AG04449 (cell line): ENCODE results near the gene FAM117B.

Experiments used
- CTCF ChIA-PET: fragments of 350-600 bp; formaldehyde crosslinking; extraction: SDS; loops from one replicate; lab custom pipeline; 2021; ENCODE audit warnings: antibody characterized with exemption; lab: Yijun Ruan, JAX
- POLR2A ChIA-PET: fragments of 400-600, 350-600 bp; formaldehyde crosslinking; extraction: SDS; loops from one replicate; lab custom pipeline; 2020; ENCODE audit warnings: antibody characterized with exemption, inconsistent platforms; lab: Yijun Ruan, JAX
- DNase-seq: peaks from one replicate; pipeline ENCODE4 v3.0.0-alpha.2; 2010; ENCODE audit warnings: low read depth, low spot score
- H3K4me3 ChIP-seq: 2 replicates; pipeline ENCODE4 v1.5.1; 2011; ENCODE audit warnings: low read depth, mild to moderate bottlenecking, control low read depth, low read length
- CTCF ChIP-seq: IDR thresholded peaks from one replicate; pipeline ENCODE4 v1.5.1; 2011; ENCODE audit warnings: mild to moderate bottlenecking, moderate library complexity, low read length, control low read depth, inconsistent platforms; ENCODE audit not compliant: insufficient read depth; ENCODE audit errors: missing control alignments

Gene FAM117B

GRCh38 chr2:202643012-202643858, 8.5 kb downstream of the FAM117B start:
- POLR2A ChIA-PET: no interaction called here
- TF ChIP-seq CTCF: no peak
- no peak overlapping the region for H3K4me3 ChIP-seq

GRCh38 chr2:202652119-202652518, 17.4 kb downstream of the FAM117B start:
- no peak for DNase-seq
- POLR2A ChIA-PET: no interaction called here
- no peak for TF ChIP-seq CTCF
- CTCF ChIA-PET: no interaction called here
- H3K4me3 ChIP-seq: no peak overlapping the region

More at GRCh38 chr2:202643012-202643858, 8.5 kb downstream of the FAM117B start:
- DNase-seq: no peak
- CTCF ChIA-PET: no interaction called here

GRCh38 chr2:202653890-202654289, 19.1 kb downstream of the FAM117B start:
- TF ChIP-seq CTCF: no peak
- ChIA-PET POLR2A (no interaction called here), CTCF (no interaction called here)
- no peak for DNase-seq
- H3K4me3 ChIP-seq: no peak overlapping the region

- H3K4me3 ChIP-seq: no peak overlapping the region
- ChIA-PET CTCF (no interaction called here), POLR2A (no interaction called here)
- DNase-seq: no peak
- no peak for TF ChIP-seq CTCF
Observed at GRCh38 chr2:202657876-202658275, 23.1 kb downstream of the FAM117B start.

- H3K4me3 ChIP-seq: no peak overlapping the region
- no peak for TF ChIP-seq CTCF
- CTCF ChIA-PET: interaction anchor here (0.7 kb wide), 1 partner anchor 15 kb away, joined by 3 read pairs; no protein-coding TSS in a partner anchor
- POLR2A ChIA-PET: no interaction called here
- no peak for DNase-seq
Observed at GRCh38 chr2:202660796-202661195, 26.0 kb downstream of the FAM117B start.

GRCh38 chr2:202669841-202670240, 35.1 kb downstream of the FAM117B start:
- POLR2A ChIA-PET: no interaction called here
- no peak for DNase-seq
- no peak overlapping the region for H3K4me3 ChIP-seq
- CTCF ChIA-PET: no interaction called here
- TF ChIP-seq CTCF: no peak
